Activated T-cell treated with anti-CD3 and anti-CD28 coated beads, Interleukin-2, amount 50 U/mL, for 4 hours (primary cell): ENCODE measurements around the gene OR2B6. TPM values are rescaled to one million over a fixed set of nuclear protein-coding genes. Genes with fewer than 3 reads are reported as not detected.

Source experiments
- ATAC-seq, 2 donors: fragments of 200-7000 bp; cut with Tn5 transposase; one replicate each; pipeline ENCODE4 v1.10.0; 2021
- DNase-seq: peaks from one replicate; pipeline ENCODE4 v3.0.0-alpha.2; 2020
- H3K27me3 Mint-ChIP-seq: one replicate; pipeline ENCODE4 v1.8.0; 2021; ENCODE audit warnings: low read depth, mixed read lengths
- H3K36me3 Mint-ChIP-seq: one replicate; pipeline ENCODE4 v1.8.0; 2022; ENCODE audit warnings: mixed read lengths; ENCODE audit not compliant: insufficient read depth
- H3K4me1 Mint-ChIP-seq: one replicate; pipeline ENCODE4 v1.8.0; 2021; ENCODE audit warnings: low read depth, mixed read lengths
- H3K4me3 Mint-ChIP-seq: one replicate; pipeline ENCODE4 v1.8.0; 2021; ENCODE audit warnings: mild to moderate bottlenecking, moderate library complexity, mixed read lengths
- H3K9me3 Mint-ChIP-seq: one replicate; pipeline ENCODE4 v1.8.0; 2021; ENCODE audit warnings: mixed read lengths
- total RNA-seq, 3 donors: library from RNA; stranded (reverse); gene quantifications; one replicate each; pipeline ENCODE4 v1.2.1, GENCODE V29; 2021

The OR2B6 gene
- total RNA-seq, 3 donors from 2014 or later = not detected

DNA sequence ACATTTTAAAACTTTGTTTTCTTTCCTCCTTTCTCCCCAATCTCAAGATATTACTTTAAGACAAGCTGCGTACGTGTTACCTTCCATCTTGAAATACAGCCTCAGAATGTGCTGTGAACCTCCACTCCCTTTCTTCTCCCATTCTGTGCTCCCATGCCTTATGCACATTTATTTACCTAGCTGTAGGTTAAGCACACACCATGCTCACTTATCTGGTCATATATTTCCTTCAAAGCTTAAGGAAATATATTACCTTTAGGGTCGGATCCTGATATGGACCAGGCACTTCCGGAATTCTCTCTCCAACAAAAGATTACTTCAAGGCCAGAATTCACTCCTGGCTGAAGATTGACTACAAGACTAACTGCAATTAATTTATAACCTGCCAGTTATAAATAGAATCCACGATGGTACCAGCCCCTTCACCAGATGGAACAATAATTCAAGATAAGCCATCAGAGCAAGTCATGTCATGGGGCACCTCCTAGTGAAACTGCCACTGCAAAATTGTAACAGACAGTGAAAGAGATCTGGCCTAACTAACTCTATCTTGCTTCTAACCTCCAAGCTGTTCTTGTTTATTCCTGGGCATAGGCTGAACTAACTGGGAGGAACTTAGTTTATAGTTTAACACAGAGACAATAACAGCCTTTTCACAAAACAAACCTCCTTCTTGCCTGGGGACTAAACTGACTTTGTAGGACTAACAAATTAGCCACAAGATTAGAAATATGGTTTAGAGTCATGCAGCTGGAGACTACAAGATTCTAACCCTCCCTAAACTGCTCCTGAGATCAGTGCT lies 47.5 kb downstream of the OR2B6 start:
- Mint-ChIP-seq H3K36me3 (no peaks in the 10 kb centered on the region), H3K27me3 (peaks cover 20% of the 10 kb centered on the region), H3K4me3 (no peak overlapping the region), H3K9me3 (peaks cover 5% of the 10 kb centered on the region), H3K4me1 (no peaks in the 10 kb centered on the region)
- DNase-seq (no peak), ATAC-seq (no peak)

DNA sequence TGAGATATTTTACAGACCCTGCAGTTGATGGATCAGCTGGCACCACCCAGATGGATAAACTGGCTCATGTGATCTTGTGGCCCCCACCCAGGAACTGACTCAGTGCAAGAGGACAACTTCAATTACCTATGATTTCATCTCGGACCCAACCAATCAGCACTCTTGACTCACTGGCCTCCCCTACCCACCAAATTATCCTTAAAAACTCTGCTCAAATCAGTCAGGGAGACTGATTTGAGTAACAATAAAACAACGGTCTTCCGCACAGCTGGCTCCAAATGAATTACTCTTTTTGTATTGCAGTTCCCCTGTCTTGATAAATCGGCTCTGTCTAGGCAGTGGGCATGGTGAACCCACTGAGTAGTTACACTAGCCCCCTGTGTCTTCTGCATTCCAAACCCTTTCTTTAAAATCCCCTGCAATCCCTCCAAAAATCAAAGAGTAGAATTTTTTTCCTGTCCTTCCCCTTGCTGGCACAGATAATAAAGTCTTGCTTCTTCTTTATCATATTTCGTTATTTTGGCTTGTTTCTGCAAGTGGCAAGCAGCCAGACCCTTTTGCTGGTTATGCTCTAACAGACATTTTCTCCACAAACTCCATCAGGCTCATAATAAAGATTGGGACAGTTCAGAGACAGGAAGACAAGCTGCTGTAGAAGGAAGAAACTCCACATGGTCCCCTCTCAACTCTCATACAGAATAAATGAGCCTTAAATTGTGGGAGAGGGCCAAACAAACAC lies 48.3 kb downstream of the OR2B6 start:
- peaks cover 15% of the 10 kb centered on the region for H3K27me3 Mint-ChIP-seq
- no peak for ATAC-seq
- no peak overlapping the region for H3K4me3 Mint-ChIP-seq
- H3K36me3 Mint-ChIP-seq = no peaks in the 10 kb centered on the region
- DNase-seq = no peak
- no peaks in the 10 kb centered on the region for H3K4me1 Mint-ChIP-seq
- peaks cover 5% of the 10 kb centered on the region for H3K9me3 Mint-ChIP-seq

DNA sequence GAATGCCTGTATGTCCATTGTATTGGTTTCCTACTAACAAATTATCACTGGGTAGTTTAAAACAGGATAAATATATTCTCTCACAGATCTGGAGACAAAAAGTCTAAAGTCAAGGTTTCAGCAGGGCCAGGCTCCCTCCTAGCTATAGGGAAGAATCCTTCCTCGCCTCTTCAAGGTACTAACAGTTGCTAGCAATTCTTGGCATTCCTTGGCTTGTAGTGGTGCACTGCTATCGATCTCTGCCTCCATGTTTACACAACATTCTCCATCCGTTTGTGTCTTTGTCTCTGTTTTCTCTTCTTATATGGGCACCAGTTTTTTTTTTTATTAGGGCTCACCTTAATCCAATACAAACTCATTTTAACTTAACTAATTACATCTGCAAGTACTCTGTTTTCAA lies 48.9 kb downstream of the OR2B6 start:
- no peak overlapping the region for H3K4me3 Mint-ChIP-seq
- ATAC-seq (no peak), DNase-seq (no peak)
- peaks cover 10% of the 10 kb centered on the region for H3K27me3 Mint-ChIP-seq
- peaks cover 2% of the 10 kb centered on the region for H3K4me1 Mint-ChIP-seq
- no peaks in the 10 kb centered on the region for H3K36me3 Mint-ChIP-seq
- peaks cover 5% of the 10 kb centered on the region for H3K9me3 Mint-ChIP-seq

Other genes starting within 250 kb of the OR2B6 start
- gene OR2B2, start 44.8 kb upstream of the OR2B6 start, total RNA-seq = not detected
- 1 to 10 TPM; 2.0 to 2.1 (median 2.0) TPM for gene ZNF165, start 123.3 kb downstream of the OR2B6 start, total RNA-seq
- gene ZSCAN16, start 167.4 kb downstream of the OR2B6 start, total RNA-seq = 1 to 10 TPM; 3.8 to 4.7 (median 3.9) TPM
- gene ZKSCAN8, start 184.6 kb downstream of the OR2B6 start, total RNA-seq = 10 to 100 TPM; 10.0 to 12.4 (median 11.4) TPM